ENCODE measurements around the gene CDKN2C.
"Not testable (repeated sequence)": the region's sequence is repeated elsewhere in the genome, so short reads cannot be mapped to it uniquely, and the experiment has no call there.

The CDKN2C gene

GRCh38 chr1:50936321-50936720 lies 33.7 kb upstream of the CDKN2C start:
- Histone ChIP-seq H3K4me2 (ENCODE audit: low read length) (peak overlapping the region; percentile 11), H3K27me3 (ENCODE audit: control insufficient read depth, insufficient read depth, low read length) (no peaks in the 10 kb centered on the region)

GRCh38 chr1:50940291-50940690 lies 29.8 kb upstream of the CDKN2C start:
- H3K9me3 ChIP-seq (replicated peaks; ENCODE audit: low read length), result no peaks in the 10 kb centered on the region

More at GRCh38 chr1:50936321-50936720, 33.7 kb upstream of the CDKN2C start:
- H3K9me3 ChIP-seq (replicated peaks; ENCODE audit: low read length), result no peaks in the 10 kb centered on the region
- no peaks in the 10 kb centered on the region for H3K4me1 ChIP-seq (ENCODE audit: control insufficient read depth, insufficient read depth, low read length)
- no peak overlapping the region for H3K9ac ChIP-seq (ENCODE audit: low read depth, low read length)
- no peak overlapping the region for H3K4me3 ChIP-seq (ENCODE audit: low read length)
- H3K36me3 ChIP-seq (ENCODE audit: insufficient read depth, low read length), result no peaks in the 10 kb centered on the region

GRCh38 chr1:50942334-50942733 lies 27.7 kb upstream of the CDKN2C start:
- Histone ChIP-seq H3K4me3 (ENCODE audit: low read length) (no peak overlapping the region), H3K27me3 (ENCODE audit: control insufficient read depth, insufficient read depth, low read length) (no peaks in the 10 kb centered on the region), H3K36me3 (ENCODE audit: insufficient read depth, low read length) (no peaks in the 10 kb centered on the region), H3K9me3 (replicated peaks; ENCODE audit: low read length) (no peaks in the 10 kb centered on the region), H3K4me2 (ENCODE audit: low read length) (no peak overlapping the region), H3K9ac (ENCODE audit: low read depth, low read length) (no peak overlapping the region), H3K4me1 (ENCODE audit: control insufficient read depth, insufficient read depth, low read length) (no peaks in the 10 kb centered on the region)

More at GRCh38 chr1:50940291-50940690, 29.8 kb upstream of the CDKN2C start:
- no peaks in the 10 kb centered on the region for H3K27me3 ChIP-seq (ENCODE audit: control insufficient read depth, insufficient read depth, low read length)
- no peak overlapping the region for H3K4me3 ChIP-seq (ENCODE audit: low read length)
- no peaks in the 10 kb centered on the region for H3K36me3 ChIP-seq (ENCODE audit: insufficient read depth, low read length)
- no peak overlapping the region for H3K4me2 ChIP-seq (ENCODE audit: low read length)
- H3K9ac ChIP-seq (ENCODE audit: low read depth, low read length), result no peak overlapping the region
- no peaks in the 10 kb centered on the region for H3K4me1 ChIP-seq (ENCODE audit: control insufficient read depth, insufficient read depth, low read length)

GRCh38 chr1:50949286-50949982 lies 20.6 kb upstream of the CDKN2C start:
- H3K9me3 ChIP-seq (replicated peaks; ENCODE audit: low read length), result no peaks in the 10 kb centered on the region
- H3K4me1 ChIP-seq (ENCODE audit: control insufficient read depth, insufficient read depth, low read length), result no peaks in the 10 kb centered on the region
- no peak overlapping the region for H3K4me3 ChIP-seq (ENCODE audit: low read length)
- H3K36me3 ChIP-seq (ENCODE audit: insufficient read depth, low read length), result no peaks in the 10 kb centered on the region
- H3K27me3 ChIP-seq (ENCODE audit: control insufficient read depth, insufficient read depth, low read length), result no peaks in the 10 kb centered on the region
- no peak overlapping the region for H3K4me2 ChIP-seq (ENCODE audit: low read length)
- no peak overlapping the region for H3K9ac ChIP-seq (ENCODE audit: low read depth, low read length)

- H3K4me1 ChIP-seq (ENCODE audit: control insufficient read depth, insufficient read depth, low read length), result no peaks in the 10 kb centered on the region
- no peak overlapping the region for H3K9ac ChIP-seq (ENCODE audit: low read depth, low read length)
These were observed 19.6 kb upstream of the CDKN2C start for GRCh38 chr1:50950396-50950795.

GRCh38 chr1:50952566-50952965 lies 17.5 kb upstream of the CDKN2C start:
- not testable (repeated sequence) for H3K4me2 ChIP-seq (ENCODE audit: low read length); H3K9ac ChIP-seq (ENCODE audit: low read depth, low read length); H3K9me3 ChIP-seq (replicated peaks; ENCODE audit: low read length); H3K27me3 ChIP-seq (ENCODE audit: control insufficient read depth, insufficient read depth, low read length); H3K36me3 ChIP-seq (ENCODE audit: insufficient read depth, low read length); H3K4me3 ChIP-seq (ENCODE audit: low read length); H3K4me1 ChIP-seq (ENCODE audit: control insufficient read depth, insufficient read depth, low read length)

More at GRCh38 chr1:50950396-50950795, 19.6 kb upstream of the CDKN2C start:
- Histone ChIP-seq H3K36me3 (ENCODE audit: insufficient read depth, low read length) (no peaks in the 10 kb centered on the region), H3K4me2 (ENCODE audit: low read length) (no peak overlapping the region), H3K9me3 (replicated peaks; ENCODE audit: low read length) (no peaks in the 10 kb centered on the region), H3K27me3 (ENCODE audit: control insufficient read depth, insufficient read depth, low read length) (no peaks in the 10 kb centered on the region), H3K4me3 (ENCODE audit: low read length) (no peak overlapping the region)

GRCh38 chr1:50955116-50955515 lies 14.9 kb upstream of the CDKN2C start:
- Histone ChIP-seq H3K9ac (ENCODE audit: low read depth, low read length) (no peak overlapping the region), H3K9me3 (replicated peaks; ENCODE audit: low read length) (no peaks in the 10 kb centered on the region), H3K4me3 (ENCODE audit: low read length) (no peak overlapping the region), H3K27me3 (ENCODE audit: control insufficient read depth, insufficient read depth, low read length) (no peaks in the 10 kb centered on the region), H3K4me1 (ENCODE audit: control insufficient read depth, insufficient read depth, low read length) (no peaks in the 10 kb centered on the region), H3K4me2 (ENCODE audit: low read length) (no peak overlapping the region), H3K36me3 (ENCODE audit: insufficient read depth, low read length) (no peaks in the 10 kb centered on the region)

- Histone ChIP-seq H3K9ac (ENCODE audit: low read depth, low read length) (peak overlapping the region; percentile 83), H3K4me1 (ENCODE audit: control insufficient read depth, insufficient read depth, low read length) (no peaks in the 10 kb centered on the region), H3K4me2 (ENCODE audit: low read length) (peak overlapping the region; percentile 97), H3K9me3 (replicated peaks; ENCODE audit: low read length) (no peaks in the 10 kb centered on the region), H3K27me3 (ENCODE audit: control insufficient read depth, insufficient read depth, low read length) (no peaks in the 10 kb centered on the region), H3K4me3 (ENCODE audit: low read length) (peak overlapping the region; percentile 96), H3K36me3 (ENCODE audit: insufficient read depth, low read length) (no peaks in the 10 kb centered on the region)
These were observed 10.6 kb upstream of the CDKN2C start for GRCh38 chr1:50959303-50959912.

- Histone ChIP-seq H3K36me3 (ENCODE audit: insufficient read depth, low read length) (no peaks in the 10 kb centered on the region), H3K9ac (ENCODE audit: low read depth, low read length) (peak within 1 kb of the TSS; percentile 83), H3K4me1 (ENCODE audit: control insufficient read depth, insufficient read depth, low read length) (no peaks in the 10 kb centered on the region), H3K4me2 (ENCODE audit: low read length) (peak within 1 kb of the TSS; percentile 97), H3K27me3 (ENCODE audit: control insufficient read depth, insufficient read depth, low read length) (no peaks in the 10 kb centered on the region), H3K4me3 (ENCODE audit: low read length) (peak within 1 kb of the TSS; percentile 96), H3K9me3 (replicated peaks; ENCODE audit: low read length) (no peaks in the 10 kb centered on the region)
These were observed 9.9 kb upstream of the CDKN2C start, which contains the start of gene FAF1 for GRCh38 chr1:50959913-50960844. TSS of gene FAF1 (minus strand) at chr1:50960267. CDS start at chr1:50959811, 456 bp downstream.

- H3K36me3 ChIP-seq (ENCODE audit: insufficient read depth, low read length), result no peaks in the 10 kb centered on the region
- H3K4me2 ChIP-seq (ENCODE audit: low read length), result no peak overlapping the region
- no peak overlapping the region for H3K9ac ChIP-seq (ENCODE audit: low read depth, low read length)
- peaks cover 7% of the 10 kb centered on the region for H3K4me1 ChIP-seq (ENCODE audit: control insufficient read depth, insufficient read depth, low read length)
- H3K27me3 ChIP-seq (ENCODE audit: control insufficient read depth, insufficient read depth, low read length), result no peaks in the 10 kb centered on the region
- H3K4me3 ChIP-seq (ENCODE audit: low read length), result no peak overlapping the region
- no peaks in the 10 kb centered on the region for H3K9me3 ChIP-seq (replicated peaks; ENCODE audit: low read length)
These were observed 5.2 kb upstream of the CDKN2C start for GRCh38 chr1:50964863-50965262.

- peaks cover 7% of the 10 kb centered on the region for H3K4me1 ChIP-seq (ENCODE audit: control insufficient read depth, insufficient read depth, low read length)
These were observed 3.1 kb upstream of the CDKN2C start for GRCh38 chr1:50966991-50967390.

More at GRCh38 chr1:50966991-50967390, 3.1 kb upstream of the CDKN2C start:
- Histone ChIP-seq H3K4me3 (ENCODE audit: low read length) (peak overlapping the region; percentile 87), H3K27me3 (ENCODE audit: control insufficient read depth, insufficient read depth, low read length) (no peaks in the 10 kb centered on the region), H3K36me3 (ENCODE audit: insufficient read depth, low read length) (no peaks in the 10 kb centered on the region), H3K9me3 (replicated peaks; ENCODE audit: low read length) (no peaks in the 10 kb centered on the region), H3K4me2 (ENCODE audit: low read length) (peak overlapping the region; percentile 97), H3K9ac (ENCODE audit: low read depth, low read length) (peak overlapping the region; percentile 91)

Measured in skeletal muscle satellite cell (primary cell).